Fibroblast of villous mesenchyme (primary cell): ENCODE results near the gene ERAP2. TPM values are rescaled to one million over a fixed set of nuclear protein-coding genes. Genes with fewer than 3 reads are reported as not detected.
"Not testable (repeated sequence)": the region's sequence is repeated elsewhere in the genome, so short reads cannot be mapped to it uniquely, and the experiment has no call there.

Experiments used
- DNase-seq: peaks from one replicate; pipeline ENCODE4 v3.0.0-alpha.2; 2010; ENCODE audit warnings: low read depth
- H3K4me3 ChIP-seq: 2 replicates; pipeline ENCODE4 v1.5.1; 2011; ENCODE audit warnings: low read depth, mild to moderate bottlenecking, low read length
- CTCF ChIP-seq: IDR thresholded peaks from 2 replicates; pipeline ENCODE4 v1.5.1; 2012; ENCODE audit warnings: low read depth, mild to moderate bottlenecking, low read length; ENCODE audit not compliant: insufficient read depth
- total RNA-seq: library from RNA; depleted of rRNA; stranded (reverse); fragments of >200 nt; gene quantifications from 2 replicates; pipeline ENCODE4 v1.2.3, GENCODE V29; 2012

The ERAP2 gene
- total RNA-seq, 1 donor: 64.8 TPM

DNA sequence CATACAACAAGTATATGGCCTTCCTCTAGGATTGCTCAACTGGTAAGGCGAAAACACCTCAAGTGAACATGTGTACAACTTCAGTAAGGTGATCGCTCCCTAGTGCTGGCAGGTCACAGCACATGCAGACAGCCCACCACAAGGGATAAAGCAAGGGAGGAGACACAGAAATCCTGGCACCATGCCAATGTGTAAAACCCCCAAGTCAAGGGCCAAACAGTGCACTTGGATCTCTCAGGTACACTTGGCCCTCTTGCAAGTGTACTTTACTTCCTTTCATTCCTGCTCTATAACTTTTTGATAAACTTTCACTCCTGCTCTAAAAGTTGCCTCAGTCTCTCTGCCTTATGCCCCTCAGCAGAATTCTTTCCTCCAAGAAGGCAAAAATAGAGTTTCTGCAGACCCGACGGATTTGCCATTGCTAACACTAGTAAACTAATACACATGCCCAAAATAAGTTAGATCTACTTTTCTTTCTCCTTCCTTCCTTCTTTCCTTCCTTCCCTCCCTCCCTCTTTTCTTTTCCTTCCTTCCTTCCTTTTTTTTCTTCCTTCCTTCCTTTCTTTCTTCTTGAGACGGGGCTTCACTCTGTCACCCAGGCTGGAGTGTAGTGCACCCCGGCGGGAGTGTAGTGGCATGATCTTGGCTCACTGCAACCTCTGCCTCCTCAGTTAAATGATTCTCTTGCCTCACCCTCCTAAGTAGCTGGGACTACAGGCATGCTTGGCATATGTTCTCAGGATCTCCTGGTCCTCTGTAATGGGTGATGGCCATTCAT, 52.8 kb downstream of the ERAP2 start:
- no peak for DNase-seq
- H3K4me3 ChIP-seq: no peak overlapping the region
- TF ChIP-seq CTCF: no peak

DNA sequence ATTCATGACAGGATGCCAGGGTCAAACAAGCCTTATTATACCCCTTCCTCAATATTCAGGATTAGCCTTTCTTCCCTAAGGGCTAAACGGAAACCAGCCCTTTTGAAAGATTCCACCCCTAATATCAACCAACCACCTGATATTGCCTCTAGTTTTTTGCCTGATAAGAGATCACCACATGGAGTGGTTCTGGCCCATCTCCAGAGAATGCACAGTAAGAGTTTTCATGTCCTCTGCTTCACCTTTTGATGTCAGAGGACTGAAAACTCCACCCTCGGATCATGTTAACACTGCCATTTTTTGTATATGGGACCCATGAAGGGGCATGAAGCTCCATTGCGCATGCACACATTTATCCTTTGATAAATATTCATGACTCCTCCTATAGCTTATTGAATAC, 53.8 kb downstream of the ERAP2 start:
- no peak for TF ChIP-seq CTCF
- no peak overlapping the region for H3K4me3 ChIP-seq
- no peak for DNase-seq

DNA sequence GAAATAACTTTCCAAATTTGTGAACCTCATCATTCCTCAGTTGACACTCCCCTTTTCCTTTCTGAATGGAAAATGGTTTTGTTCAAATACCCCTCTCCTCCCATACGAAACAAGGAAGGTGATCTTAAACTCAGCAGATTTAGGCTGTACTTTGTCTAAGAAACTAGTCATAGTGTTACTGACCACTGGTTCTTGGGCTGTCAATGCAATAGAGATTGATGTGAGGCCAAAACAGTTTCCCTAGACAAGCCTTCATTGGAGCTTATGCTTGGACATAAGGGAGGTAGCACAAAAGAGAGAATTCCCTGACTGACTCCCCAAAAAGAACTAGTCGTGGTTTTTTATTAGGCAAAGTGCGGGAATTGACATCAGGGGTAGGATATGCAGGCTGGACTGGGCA, 54.3 kb downstream of the ERAP2 start:
- no peak for TF ChIP-seq CTCF
- no peak overlapping the region for H3K4me3 ChIP-seq
- DNase-seq: no peak

- not testable (repeated sequence) for DNase-seq, H3K4me3 ChIP-seq
Observed at GRCh38 chr5:96931037-96931436, 54.7 kb downstream of the ERAP2 start.

DNA sequence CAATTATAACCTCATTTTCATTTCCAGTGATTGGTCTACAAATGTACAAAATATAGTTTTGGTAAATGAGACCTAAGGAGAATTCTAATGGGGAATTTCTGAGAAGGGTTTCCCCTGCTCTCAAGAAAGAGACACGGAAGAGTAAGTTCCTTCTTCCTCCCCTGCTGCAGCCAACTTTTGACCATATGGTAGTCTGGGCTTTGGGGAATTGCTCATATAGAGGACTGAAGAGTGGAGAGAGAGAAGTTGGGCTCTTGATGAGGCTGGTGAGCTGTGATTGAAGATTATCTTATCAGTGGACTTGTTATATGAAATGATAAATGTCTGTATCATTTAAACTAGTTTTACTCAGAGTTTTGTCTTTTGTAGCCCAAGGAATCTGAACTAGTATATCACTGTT, 55.3 kb downstream of the ERAP2 start:
- DNase-seq: no peak
- TF ChIP-seq CTCF: no peak
- no peak overlapping the region for H3K4me3 ChIP-seq

- TF ChIP-seq CTCF: no peak
- H3K4me3 ChIP-seq: no peak overlapping the region
- no peak for DNase-seq
Observed at GRCh38 chr5:96932026-96932425, 55.7 kb downstream of the ERAP2 start.

GRCh38 chr5:96933764-96934707, 57.7 kb downstream of the ERAP2 start:
- TF ChIP-seq CTCF: no peak
- DNase-seq: no peak
- peak overlapping the region; percentile 83 for H3K4me3 ChIP-seq
